Measurements from ENCODE around the gene MYOZ2. TPM values are rescaled to one million over a fixed set of nuclear protein-coding genes. Genes with fewer than 3 reads are reported as not detected.

Gene MYOZ2
- total and polyA plus RNA-seq, 2 of the 13 experiments (the other 11 are each of a cell fraction or from before 2014, with no cell fraction given), result 0.03 TPM; not detected in 1

GRCh38 chr4:119191505-119191904 lies 55.9 kb downstream of the MYOZ2 start:
- DNase-seq (ENCODE audit: low spot score) (no peak), FAIRE-seq (no peak), ATAC-seq (no peak)
- CTCF ChIA-PET (ENCODE audit: low intra/inter-chr PET ratio, low total read pairs), result no interaction called here
- H3K36me3 ChIP-seq (replicated peaks in 1 of 2; ENCODE audit: control insufficient read depth in 1 of 2, insufficient read depth in 2 of 2, low read length in 2 of 2), result no peaks in the 10 kb centered on the region
- H3K27me3 ChIP-seq (ENCODE audit: control insufficient read depth in 1 of 2, insufficient read depth in 2 of 2, low read length in 2 of 2), result no peaks in the 10 kb centered on the region
- no peaks in the 10 kb centered on the region for H4K20me1 ChIP-seq (ENCODE audit: insufficient read depth, low read length)
- BruUV-seq (replicated peaks), result no TSS peak
- no peak overlapping the region for H2AFZ ChIP-seq (ENCODE audit: low read length)
- no peaks in the 10 kb centered on the region for H3K4me1 ChIP-seq (ENCODE audit: insufficient read depth, low read length)
- in situ Hi-C loops (cut with HindIII; ENCODE audit: extremely low pct_ligation_motif_present, low pct_unique_long_range_greater_than_20kb) (no loop called here), intact Hi-C loops (cut with micrococcal nuclease; ENCODE audit: unreplicated experiment) (no loop called here)
- H3K79me2 ChIP-seq (ENCODE audit: insufficient read depth, low read length), result no peaks in the 10 kb centered on the region
- POLR2A ChIA-PET, result no interaction called here
- no peak overlapping the region for H3K4me2 ChIP-seq (ENCODE audit: low read depth, low read length)
- WGBS (ENCODE audit: low lambda C conversion rate), result 66% methylated on average over 3 of the region's 3 CpGs
- H3K9me3 ChIP-seq (ENCODE audit: low read length), result no peaks in the 10 kb centered on the region
- no peak overlapping the region for H3K27ac ChIP-seq (ENCODE audit: extremely low read length, insufficient read depth, low read length)
- TF ChIP-seq, protein P1, sequence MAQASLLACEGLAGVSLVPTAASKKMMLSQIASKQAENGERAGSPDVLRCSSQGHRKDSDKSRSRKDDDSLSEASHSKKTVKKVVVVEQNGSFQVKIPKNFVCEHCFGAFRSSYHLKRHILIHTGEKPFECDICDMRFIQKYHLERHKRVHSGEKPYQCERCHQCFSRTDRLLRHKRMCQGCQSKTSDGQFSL (CRISPR knock-in tag; IDR thresholded peaks at IDR 0.05), result no peak
- TF ChIP-seq KDM4B (CRISPR knock-in tag; IDR thresholded peaks at IDR 0.05) (no peak), HOXA7 (CRISPR knock-in tag; IDR thresholded peaks at IDR 0.05) (no peak), TP53 (CRISPR knock-in tag; conservative IDR thresholded peaks at IDR 0.05) (no peak), SIN3A (IDR thresholded peaks at IDR 0.05; ENCODE audit: borderline replicate concordance, low read depth, low read length) (no peak)
- H3K4me3 ChIP-seq (replicated peaks in 1 of 3; ENCODE audit: insufficient read depth in 1 of 3, low read depth in 2 of 3, low read length in 3 of 3), result no peak overlapping the region
- no peak overlapping the region for H3K9ac ChIP-seq (ENCODE audit: insufficient read depth, low read depth, low read length)

DNA sequence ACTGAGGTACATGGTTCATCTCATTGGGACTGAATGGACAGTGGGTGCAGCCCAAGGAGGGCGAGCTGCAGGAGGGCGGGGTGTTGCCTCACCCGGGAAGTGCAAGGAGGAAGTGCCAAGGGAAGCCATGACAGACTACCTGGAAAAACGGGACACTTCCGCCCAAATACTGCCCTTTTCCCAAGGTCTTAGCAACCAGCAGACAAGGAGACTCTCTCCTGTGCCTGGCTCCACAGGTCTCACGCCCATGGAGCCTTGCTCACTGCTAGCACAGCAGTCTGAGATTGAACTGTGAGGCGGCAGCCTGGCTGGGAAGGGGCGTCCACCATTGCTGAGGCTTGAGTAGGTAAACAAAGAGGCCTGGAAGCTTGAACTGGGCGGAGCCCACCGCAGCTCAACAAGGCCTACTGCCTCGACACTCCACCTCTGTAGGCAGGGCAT lies 62.2 kb downstream of the MYOZ2 start:
- intact Hi-C loops (cut with micrococcal nuclease; ENCODE audit: unreplicated experiment) (no loop called here), in situ Hi-C loops (cut with HindIII; ENCODE audit: extremely low pct_ligation_motif_present, low pct_unique_long_range_greater_than_20kb) (no loop called here)
- Histone ChIP-seq H3K36me3 (replicated peaks in 1 of 2; ENCODE audit: control insufficient read depth in 1 of 2, insufficient read depth in 2 of 2, low read length in 2 of 2) (no peaks in the 10 kb centered on the region), H2AFZ (ENCODE audit: low read length) (peak overlapping the region; percentile 96), H3K27ac (ENCODE audit: extremely low read length, insufficient read depth, low read length) (peak overlapping the region; percentile 18), H3K4me3 (replicated peaks in 1 of 3; ENCODE audit: insufficient read depth in 1 of 3, low read depth in 2 of 3, low read length in 3 of 3) (peak overlapping the region; percentile 55 to 72 (median 62)), H3K9me3 (ENCODE audit: low read length) (no peaks in the 10 kb centered on the region), H3K9ac (ENCODE audit: insufficient read depth, low read depth, low read length) (peak overlapping the region; percentile 58), H3K79me2 (ENCODE audit: insufficient read depth, low read length) (no peaks in the 10 kb centered on the region), H3K27me3 (ENCODE audit: control insufficient read depth in 1 of 2, insufficient read depth in 2 of 2, low read length in 2 of 2) (no peaks in the 10 kb centered on the region; a peak in 1 of 5 replicates), H4K20me1 (ENCODE audit: insufficient read depth, low read length) (no peaks in the 10 kb centered on the region), H3K4me2 (ENCODE audit: low read depth, low read length) (peak overlapping the region; percentile 92), H3K4me1 (ENCODE audit: insufficient read depth, low read length) (no peaks in the 10 kb centered on the region)
- FAIRE-seq (no peak), DNase-seq (ENCODE audit: low spot score) (peak; percentile 10), ATAC-seq (peak; percentile 67)
- BruUV-seq (replicated peaks), result no TSS peak
- ChIA-PET CTCF (ENCODE audit: low intra/inter-chr PET ratio, low total read pairs) (no interaction called here), POLR2A (interaction anchor here (1.0 to 2.8 kb wide), 4 partner anchors 10 to 94 kb away, joined by 3 to 30 read pairs (median 3); partner anchors contain the start of gene USP53)
- WGBS (ENCODE audit: low lambda C conversion rate), result 3% methylated on average over 6 of the region's 11 CpGs
- TF ChIP-seq EHMT2 (IDR thresholded peaks at IDR 0.05; ENCODE audit: borderline replicate concordance, low read depth, low read length) (peak; percentile 89), ZNF644 (CRISPR knock-in tag; IDR thresholded peaks at IDR 0.05; ENCODE audit: low read depth) (peak; percentile 61; the same call in 1 of the 2 replicates), IKZF4 (CRISPR knock-in tag; IDR thresholded peaks at IDR 0.05; ENCODE audit: borderline replicate concordance, low read depth, not compliant biosample characterization) (peak; percentile 55), ZNF674 (CRISPR knock-in tag; IDR thresholded peaks at IDR 0.05; ENCODE audit: low read depth) (no peak), KLF6 (CRISPR knock-in tag; IDR thresholded peaks at IDR 0.05) (0 out of 2 replicates have a peak, but pooled peaks have one; percentile 48), ZNF205 (CRISPR knock-in tag; IDR thresholded peaks at IDR 0.05) (0 out of 2 replicates have a peak, but pooled peaks have one; percentile 34), ZNF142 (CRISPR knock-in tag; IDR thresholded peaks at IDR 0.05) (no peak; the same call in 1 of the 2 replicates)

All from HepG2 (cell line).